HG03457 (cell line): ENCODE measurements around the gene GAB2.

Experiments used
- ATAC-seq: cut with Tn5 transposase; IDR thresholded peaks from one replicate; pipeline ENCODE4 v1.9.1; 2021; ENCODE audit warnings: moderate number of reproducible peaks; ENCODE audit not compliant: unreplicated experiment

GAB2 gene

GRCh38 chr11:78166855-78167469, 250.7 kb downstream of the GAB2 start:
- ATAC-seq, result no peak
